ENCODE data around the gene HEMGN.

DNA sequence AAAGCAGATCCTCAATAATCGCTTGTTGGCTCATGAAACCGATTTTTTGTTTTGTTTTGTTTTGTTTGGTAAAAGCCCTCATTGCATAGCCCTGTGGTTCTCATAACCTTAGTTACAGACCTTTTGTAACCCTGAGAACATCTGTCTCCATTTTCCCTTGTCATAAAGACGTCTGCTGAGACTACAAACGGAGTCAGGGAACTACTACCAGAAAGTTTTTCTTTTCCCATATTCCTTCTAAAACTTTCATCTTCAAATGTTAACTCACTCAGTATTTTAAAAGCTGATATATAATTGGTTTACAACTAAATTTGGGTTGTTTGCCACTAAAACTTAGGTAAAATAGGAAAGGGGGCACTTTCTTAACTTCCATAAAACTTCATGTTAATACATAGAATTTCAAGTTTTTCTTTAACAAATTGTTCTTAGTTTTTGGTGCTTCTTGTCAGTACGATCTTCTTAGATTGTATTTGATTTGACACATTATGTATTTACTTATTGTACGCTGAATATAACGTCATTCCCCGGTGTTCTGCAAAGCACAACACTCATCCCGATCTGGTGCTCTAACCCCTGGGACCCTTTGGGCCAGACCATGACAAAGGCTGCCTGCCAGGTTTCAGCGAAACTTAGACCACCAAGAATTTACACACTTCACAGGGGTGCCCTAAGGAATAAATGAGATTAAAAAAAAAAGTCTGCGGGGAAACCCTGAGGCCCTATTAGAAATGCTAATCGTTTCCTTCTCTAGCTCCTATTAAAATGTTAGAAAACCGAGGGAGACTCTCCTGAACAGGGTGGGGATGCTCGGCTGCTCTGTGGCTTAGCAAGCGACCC is 44.1 kb upstream of the HEMGN start:
- TF ChIP-seq, protein P1, sequence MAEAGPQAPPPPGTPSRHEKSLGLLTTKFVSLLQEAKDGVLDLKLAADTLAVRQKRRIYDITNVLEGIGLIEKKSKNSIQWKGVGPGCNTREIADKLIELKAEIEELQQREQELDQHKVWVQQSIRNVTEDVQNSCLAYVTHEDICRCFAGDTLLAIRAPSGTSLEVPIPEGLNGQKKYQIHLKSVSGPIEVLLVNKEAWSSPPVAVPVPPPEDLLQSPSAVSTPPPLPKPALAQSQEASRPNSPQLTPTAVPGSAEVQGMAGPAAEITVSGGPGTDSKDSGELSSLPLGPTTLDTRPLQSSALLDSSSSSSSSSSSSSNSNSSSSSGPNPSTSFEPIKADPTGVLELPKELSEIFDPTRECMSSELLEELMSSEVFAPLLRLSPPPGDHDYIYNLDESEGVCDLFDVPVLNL (CRISPR knock-in tag; IDR thresholded peaks at IDR 0.05; ENCODE audit: borderline replicate concordance, low read depth) = no peak
- no peak for TF ChIP-seq CTCF (IDR thresholded peaks at IDR 0.05)
- TF ChIP-seq SMAD4 (CRISPR knock-in tag; IDR thresholded peaks at IDR 0.05) = no peak
- TF ChIP-seq HMGA2 (CRISPR knock-in tag; IDR thresholded peaks at IDR 0.05) = no peak
- no peak for TF ChIP-seq E2F1 (CRISPR knock-in tag; IDR thresholded peaks at IDR 0.05)
- no peak for TF ChIP-seq SP1 (CRISPR knock-in tag; conservative IDR thresholded peaks at IDR 0.05)
- no peak for TF ChIP-seq ETV6 (CRISPR knock-in tag; IDR thresholded peaks at IDR 0.05)
- TF ChIP-seq, protein P2, sequence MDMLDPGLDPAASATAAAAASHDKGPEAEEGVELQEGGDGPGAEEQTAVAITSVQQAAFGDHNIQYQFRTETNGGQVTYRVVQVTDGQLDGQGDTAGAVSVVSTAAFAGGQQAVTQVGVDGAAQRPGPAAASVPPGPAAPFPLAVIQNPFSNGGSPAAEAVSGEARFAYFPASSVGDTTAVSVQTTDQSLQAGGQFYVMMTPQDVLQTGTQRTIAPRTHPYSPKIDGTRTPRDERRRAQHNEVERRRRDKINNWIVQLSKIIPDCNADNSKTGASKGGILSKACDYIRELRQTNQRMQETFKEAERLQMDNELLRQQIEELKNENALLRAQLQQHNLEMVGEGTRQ (CRISPR knock-in tag; IDR thresholded peaks at IDR 0.05) = no peak
- TF ChIP-seq RELA (CRISPR knock-in tag; IDR thresholded peaks at IDR 0.05; ENCODE audit: borderline replicate concordance) = no peak
